SK-N-MC (cell line): Measurements from ENCODE around the gene RPH3AL.

Experiments used
- EZH2 ChIP-seq: fragments of 200-600 bp; sonication (generic); IDR thresholded peaks from one replicate; pipeline ENCODE4 v1.6.1; 2017; ENCODE audit warnings: antibody characterized with exemption
- FOXP2 ChIP-seq: optimal IDR thresholded peaks from 2 replicates; pipeline ENCODE3; 2011; ENCODE audit warnings: mild to moderate bottlenecking, moderate library complexity; ENCODE audit not compliant: insufficient read depth; ENCODE audit errors: extremely low read length, control extremely low read depth
- POLR2AphosphoS5 ChIP-seq: IDR thresholded peaks from 2 replicates; pipeline ENCODE4 v1.6.1; 2012; ENCODE audit warnings: mild to moderate bottlenecking, low read depth, low read length, borderline replicate concordance

DNA sequence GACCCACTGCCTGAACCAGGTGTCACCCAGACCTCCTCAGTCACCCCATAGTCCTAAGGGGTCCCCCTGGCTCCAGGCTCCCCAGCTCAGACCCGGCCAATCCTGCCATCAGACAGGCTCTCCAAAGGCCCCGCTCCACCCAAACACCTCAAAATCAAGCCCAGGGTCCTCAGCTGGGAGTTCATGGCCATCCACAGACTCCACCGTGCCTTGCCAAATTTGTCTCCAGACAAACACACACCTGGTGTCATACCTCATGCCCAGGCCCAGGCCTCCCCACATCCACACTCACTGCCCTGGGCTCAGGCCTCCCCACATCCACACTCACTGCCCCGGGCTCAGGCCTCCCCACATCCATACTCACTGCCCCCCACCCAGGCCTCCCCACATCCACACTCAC, 12.5 kb downstream of the RPH3AL start:
- TF ChIP-seq POLR2AphosphoS5 (no peak), EZH2 (no peak), FOXP2 (no peak)
